Stimulated activated CD8-positive, alpha-beta memory T cell treated with anti-CD3 and anti-CD28 coated beads, Interleukin-2, amount 100 ng/mL, for 1 hour (primary cell): Measurements from ENCODE around the gene WLS.

Source experiments
- DNase-seq, 2 donors: peaks; one replicate each; pipeline ENCODE4 v3.0.0-alpha.2; 2020; ENCODE audit warnings: low read depth in 2 of 2

Gene WLS

DNA sequence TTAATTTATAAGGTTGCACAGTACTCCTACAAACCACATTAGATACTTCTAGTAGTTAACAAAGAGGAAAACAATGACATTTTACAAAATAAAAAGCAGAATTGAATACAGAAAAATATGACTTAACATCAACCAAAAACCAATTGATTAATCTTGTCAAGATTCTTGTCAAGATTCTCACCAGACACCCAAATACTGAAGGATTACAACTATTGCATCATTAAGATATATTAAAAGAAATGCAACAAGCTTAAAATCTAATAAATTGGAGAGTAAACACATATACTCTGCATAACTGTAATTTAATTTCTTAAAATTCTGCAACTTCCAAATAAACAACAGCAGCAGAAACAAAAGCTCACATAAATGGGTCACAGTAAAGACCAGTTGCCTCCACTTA is 4.7 kb downstream of the WLS start:
- no peak for DNase-seq

DNA sequence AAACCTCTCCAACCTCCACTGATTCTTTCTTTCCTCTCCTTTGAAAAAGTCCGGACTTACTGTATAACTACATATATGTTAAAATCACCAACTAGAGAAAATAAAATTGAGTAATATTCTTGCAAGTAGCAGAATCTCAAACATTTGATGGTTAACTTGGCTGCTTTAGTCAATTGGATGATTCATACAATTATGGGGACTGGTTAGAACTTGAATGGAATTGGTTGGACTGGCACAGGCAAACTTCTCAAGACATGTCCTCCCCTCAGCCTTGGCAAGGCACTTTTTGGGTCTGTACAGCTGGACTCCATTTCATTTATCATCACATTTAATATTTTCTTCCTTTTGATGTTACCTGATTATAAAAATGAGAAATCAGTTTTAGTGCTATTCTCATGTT is 6.5 kb downstream of the WLS start:
- DNase-seq, result no peak

DNA sequence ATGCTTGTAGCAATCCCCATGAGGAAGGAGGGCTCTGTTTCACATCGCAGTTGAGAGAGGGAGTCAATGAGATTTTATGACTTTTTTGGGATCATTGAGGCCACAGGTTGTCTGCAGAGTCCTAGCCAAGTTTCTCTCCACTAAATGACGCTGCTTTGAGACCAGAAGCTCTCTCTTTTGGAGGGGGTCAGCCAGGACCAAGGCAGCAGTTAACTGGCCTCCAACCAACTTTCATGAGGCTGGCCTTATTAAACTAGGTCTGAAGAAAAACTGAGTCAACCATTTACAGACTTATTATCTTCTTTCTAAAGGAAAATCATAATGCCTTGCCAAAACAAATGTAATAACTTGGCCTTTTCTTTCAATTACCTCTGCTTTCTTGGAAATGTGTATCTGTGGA is 8.6 kb downstream of the WLS start:
- DNase-seq, result no peak

DNA sequence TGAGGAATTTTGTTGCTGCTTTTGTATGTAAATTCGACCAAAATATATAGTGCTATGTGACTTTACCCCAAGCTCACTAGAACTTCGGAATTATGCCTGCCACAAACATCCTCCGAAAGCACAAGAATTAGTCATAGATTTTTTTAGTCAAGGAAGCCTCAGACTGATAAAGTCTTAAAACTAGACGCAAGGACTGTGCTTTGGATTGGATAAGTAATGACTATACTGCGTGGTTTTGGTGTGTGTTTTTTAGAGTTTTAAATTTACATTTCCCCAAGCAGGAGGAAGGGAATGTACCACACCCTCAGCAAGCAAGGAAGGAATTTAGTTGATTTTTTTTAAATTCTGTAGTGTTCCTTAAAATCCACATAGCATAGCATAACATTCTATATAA is 10.3 kb downstream of the WLS start:
- DNase-seq, result no peak

DNA sequence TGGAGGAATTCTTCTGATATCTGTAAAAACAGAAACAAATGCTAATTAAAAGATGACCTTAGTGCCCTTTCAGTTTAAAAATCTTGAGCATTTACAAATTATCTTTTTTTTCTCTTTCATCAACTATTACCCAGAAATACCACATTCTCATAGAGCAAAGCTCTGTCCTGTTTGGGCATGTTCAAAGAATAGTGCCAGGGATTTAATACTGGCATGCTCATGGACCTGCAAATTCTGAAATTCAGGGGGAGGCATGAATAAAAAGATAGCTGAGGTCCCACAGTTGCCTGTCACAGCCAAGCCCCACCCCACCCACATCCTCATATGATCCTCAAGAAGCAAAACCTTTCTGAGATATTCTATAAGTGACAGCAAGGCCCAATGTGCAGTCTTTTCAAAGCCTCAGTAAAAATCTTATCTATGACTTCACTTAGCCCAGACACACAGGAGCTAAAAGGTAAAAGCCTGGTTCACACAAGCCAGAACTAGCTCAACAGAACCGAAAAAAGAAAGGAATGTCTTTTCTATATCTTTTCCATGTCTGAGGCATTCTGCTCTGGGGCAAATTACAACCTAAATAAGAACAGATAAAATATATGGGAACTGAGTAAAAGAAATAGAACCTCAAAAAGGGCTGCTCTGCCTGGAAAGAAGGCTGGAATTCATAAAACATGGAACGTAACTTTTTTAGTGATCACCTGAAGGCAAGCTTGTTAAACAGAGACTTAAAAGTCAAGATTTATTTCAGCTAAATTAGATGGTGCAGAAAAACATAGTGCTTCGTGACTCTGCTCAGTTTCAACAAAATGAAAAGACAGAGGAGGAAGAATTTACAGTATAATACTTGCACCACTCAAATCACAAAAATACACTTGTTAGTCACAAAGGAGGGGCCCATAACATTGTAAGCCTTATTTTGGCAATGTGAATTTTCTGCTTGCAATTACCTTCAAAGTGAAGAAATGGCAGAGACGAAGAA is 11.0 kb downstream of the WLS start:
- DNase-seq, result no peak

DNA sequence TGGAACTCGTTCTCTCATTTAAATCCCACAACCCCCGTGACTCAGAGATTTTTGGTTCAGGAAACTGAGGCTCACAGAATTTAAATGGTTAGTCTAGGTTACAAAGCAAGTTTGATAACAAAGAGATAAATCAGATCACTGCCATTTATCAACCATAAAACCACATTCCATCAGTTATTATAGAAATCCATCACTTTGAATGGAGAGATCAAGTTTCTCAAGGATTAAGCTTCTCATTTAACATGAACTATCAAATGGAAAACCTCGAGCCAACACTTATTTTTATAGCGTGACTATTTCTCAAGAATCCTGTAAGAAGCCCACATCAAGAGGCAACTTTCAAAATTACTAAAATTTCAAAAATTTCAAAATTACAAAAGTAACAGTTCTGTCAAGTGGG is 11.9 kb downstream of the WLS start:
- no peak for DNase-seq

DNA sequence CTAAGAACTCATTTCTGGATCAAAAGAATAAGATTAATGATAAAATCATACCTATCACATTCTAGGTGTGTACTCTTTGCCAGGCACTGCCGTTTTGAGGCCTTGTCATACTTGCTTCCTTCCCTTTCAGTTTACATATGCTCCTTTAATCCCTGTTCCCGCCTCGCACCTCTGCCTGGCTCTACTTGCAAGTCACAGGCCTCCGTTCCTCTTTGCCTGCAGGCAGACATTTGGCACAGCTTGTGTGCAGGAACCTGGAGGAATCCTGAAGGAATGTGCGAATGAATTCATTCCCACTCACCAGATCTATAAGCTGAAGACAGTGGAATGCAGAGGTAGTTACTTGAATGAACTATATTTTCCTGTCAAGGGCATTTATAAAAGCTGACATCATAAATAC is 13.8 kb downstream of the WLS start:
- no peak for DNase-seq

DNA sequence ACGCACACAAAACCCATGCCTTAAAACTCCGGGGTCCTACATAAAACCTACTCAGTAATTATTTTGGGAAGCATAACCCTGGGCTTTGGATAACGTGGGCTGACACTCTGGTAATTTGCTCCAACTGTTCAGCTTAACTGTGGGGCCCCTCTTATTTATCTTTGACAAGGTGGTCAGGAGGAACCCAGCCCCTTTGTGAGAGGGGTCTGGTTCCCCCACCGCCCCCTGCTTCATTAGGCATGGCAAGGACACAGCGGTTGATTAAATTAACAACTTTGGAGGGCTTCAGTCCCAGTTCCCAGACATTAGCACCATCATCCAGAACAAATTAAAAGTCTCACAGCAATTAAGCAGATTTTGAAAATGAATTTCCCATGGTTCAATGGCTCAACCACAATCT is 14.7 kb downstream of the WLS start:
- DNase-seq, result no peak

DNA sequence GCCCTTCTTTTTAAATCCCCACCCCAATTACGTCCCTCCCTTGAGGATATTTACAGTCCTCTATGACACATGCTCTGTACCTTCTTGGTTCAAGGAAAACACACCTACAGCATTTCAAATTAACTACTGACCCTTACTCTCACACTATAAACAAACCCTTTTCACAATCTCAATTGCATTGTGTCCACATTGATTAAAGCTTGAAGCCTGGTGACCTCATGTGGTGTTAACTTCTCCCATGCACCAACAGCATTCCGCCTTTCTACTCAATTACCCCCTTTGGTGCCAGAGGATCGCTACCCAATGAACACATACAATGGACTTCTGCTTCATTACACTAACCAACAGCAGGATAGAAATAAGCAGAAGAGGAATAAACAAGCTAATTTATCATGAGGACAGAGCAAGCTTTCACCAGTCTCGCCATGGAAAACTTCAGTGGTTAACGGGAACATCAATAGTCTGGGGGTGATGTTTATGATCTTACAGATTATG is 15.2 kb downstream of the WLS start:
- DNase-seq, result no peak

DNA sequence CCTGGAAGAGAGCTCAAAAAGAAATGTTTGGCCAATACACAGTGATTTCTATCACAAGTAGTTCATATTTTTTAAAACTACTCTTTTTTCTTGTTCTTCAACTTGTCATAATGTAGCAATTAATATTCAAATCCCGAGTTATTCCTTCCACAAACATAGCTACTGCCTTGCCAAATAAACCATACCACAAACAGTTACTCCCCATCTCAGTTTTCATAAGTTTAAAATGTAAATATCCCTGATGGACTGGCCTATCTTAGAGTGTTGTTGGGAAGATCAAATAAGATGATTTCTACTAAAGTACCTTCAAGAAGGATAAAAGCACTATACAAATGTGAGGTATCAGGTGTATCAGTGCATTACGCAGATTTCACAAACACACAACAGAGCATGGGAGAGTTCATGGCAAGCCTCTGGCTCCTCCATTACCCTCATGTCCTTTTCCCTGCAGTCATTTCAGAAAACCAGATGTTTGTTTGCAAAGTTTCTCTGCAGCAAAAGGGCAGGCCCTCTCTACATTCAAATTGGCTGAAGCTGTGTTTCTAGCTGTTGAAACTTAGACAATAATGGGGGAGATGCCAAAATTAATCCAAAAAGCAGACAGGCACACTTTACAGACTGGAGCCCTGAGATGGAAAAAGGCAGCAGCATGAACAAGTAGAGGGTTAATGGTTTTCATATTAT is 16.1 kb downstream of the WLS start:
- DNase-seq, result no peak

DNA sequence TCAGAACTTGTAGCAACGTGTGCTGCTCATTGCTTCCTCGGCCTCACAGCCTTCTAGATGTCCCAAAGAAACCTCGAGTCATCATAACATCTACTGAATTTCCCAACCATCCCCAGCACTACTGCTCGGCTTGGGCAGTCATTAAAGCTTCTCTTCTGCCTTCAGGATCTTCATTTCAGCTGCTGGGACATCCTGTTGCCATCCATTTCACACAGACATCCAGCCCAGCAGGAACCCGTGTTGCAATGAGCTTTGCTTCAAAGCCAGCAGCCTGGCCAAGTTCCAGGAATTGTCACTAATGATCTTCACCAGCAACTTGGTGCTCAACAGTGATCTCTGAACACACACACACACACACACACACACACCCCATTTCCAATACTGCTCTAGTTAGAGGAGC is 18.5 kb downstream of the WLS start:
- DNase-seq, result no peak

DNA sequence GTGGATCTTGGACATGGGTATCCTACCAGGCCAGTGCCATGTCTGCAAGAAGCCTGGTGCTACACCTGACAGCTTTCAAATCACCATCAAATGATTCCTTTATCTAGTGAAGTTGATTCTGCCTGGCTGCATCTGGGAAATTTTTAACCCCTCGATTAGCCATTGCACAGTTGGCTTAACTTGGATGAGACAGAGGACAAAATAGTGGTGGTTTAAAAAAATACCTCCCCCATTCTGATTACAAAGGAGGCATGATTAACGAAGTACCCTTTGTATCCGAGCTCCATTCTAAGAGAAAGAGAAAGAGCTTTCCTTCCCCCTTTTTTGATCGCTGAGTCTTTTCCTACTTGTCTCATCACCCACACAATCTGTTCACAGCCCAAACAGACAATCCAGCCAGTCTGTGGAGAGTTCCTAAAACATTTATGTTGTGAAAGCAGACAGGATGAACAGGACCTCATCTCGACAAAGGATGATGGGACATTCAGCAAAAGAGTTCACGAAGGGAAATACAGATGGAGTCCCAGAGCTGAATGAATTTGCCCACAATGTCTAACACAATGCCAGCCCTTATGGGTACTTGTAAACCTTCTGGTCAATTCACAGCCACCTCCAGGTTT is 20.5 kb downstream of the WLS start:
- no peak for DNase-seq

DNA sequence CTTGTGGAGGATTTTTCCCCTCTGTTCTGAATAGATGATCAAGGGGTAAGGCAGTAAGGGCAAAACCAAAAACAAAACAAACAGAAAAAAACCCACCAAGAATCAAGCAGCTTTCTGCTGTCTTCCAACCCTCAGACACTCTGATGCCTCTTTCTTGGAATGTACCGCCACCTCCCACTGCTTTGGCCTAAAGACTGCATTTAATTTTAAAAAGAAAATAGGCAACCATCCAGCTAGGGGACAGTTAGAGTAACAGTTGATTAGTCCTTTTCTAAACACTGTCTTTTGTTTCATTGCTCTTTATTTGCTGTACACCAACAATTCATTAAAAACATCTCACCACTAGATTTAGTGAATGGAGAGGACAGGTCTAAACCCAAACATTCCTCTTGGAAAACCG is 21.5 kb downstream of the WLS start:
- no peak for DNase-seq

DNA sequence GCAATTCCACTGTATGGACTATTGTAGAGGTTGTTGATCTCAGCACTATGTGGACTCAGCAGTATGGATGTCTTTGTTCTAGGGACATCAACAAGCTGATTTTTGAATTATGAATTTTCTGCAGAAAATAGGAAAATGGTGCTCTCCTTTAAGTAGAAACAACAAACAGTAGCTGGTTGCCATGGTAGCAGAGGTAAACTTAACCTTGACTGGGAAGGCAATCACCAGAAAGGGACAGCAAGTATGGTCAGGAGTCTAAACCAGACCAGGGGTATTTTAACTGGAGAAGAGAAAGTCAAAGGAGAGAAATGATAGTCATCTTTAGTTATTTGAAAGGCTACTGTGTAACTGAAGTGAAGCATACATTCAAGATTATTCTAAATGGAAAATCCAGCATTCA is 22.3 kb downstream of the WLS start:
- DNase-seq, result no peak

DNA sequence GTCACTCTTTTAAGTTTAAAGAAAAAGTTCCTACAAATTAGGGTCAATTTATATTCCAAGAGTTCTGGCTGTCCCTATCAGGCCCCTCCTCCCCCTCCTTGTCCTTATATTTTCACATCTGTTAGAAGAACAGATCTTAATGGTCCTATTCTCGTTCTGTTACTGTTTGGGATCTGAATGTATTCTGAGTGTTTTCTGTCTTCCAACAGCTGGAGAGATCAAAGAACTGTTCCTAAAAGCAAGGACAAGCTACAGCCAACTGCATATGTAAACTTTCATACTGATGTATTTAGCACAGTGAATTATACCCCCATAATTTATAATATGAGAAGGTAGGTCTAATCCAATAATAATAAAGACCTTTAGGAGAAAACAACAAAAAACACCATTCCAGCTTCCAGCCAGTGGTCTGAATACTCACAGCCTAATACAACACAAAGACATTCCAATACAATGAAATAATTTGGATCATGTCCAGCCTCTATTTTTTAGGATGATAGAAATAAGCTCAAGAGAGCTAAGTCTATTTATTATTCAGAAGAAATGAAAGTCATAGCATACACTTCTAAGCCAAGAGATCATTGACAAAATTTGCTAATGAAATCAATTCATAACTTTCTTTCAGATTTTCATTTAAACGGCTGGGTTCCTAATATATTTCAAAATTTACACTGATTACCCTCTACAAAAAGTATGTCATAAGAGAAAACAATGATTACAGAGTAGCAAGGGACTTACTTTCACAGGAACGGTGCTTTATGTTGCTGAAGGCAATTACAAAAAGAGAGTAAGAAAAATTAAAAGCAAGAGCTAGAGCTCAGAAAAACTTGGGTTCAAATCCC is 25.3 kb downstream of the WLS start:
- DNase-seq, result no peak

DNA sequence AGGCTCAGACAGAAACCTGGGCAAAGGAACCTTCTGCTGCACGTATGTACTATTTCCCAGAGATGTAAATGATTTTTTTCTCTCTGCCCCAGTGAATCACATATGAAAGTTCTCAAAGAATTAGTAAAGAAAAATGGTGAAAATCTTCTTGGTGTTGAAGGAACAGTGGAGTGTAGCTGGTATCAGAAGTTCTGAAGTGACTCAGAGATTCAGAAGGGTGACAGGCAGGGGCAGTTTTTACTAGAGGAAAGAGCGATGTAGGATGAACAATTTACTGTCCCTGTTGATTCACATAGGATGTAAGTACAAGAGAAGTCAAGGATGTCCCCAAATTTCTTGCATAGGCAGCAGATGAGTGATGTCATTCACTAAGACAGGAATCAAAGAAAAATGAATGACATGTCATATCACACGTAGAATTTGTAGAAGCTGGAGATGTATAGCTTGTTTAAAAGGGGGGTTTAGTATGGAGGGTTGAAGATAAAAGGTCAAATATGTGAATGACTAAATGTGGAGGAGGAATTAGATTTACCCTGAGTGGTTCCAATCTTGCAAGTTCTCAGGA is 26.4 kb downstream of the WLS start:
- DNase-seq, result no peak

DNA sequence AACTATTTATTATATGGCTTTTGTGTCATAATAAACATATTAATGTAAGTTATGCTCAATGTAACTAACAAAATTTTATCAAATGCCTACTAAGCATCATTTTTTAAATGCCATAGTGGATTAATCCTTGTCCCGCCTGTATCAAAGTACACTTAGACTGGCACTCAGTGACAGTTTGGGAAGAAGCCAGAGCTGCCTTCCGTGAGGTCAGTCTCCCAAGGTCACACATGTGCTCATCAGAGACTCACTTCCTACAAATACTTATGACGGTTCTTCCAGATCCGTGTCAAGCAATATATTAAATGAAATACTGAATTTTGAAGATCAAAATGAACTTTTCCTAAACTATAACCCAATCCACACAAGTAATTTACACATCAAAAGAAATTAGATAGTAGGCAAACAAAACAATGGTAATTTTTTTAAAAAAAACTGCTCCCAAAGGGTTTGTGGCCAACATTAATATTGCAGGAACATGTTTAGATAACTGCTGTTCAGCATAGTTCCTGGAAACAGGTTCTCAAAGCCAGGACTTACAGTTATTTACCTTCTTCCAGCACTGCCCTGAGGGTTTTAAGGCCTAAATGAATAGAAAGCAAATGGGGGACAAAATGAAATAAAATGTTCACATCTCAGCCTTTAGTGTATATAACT is 27.2 kb downstream of the WLS start:
- DNase-seq, result no peak

DNA sequence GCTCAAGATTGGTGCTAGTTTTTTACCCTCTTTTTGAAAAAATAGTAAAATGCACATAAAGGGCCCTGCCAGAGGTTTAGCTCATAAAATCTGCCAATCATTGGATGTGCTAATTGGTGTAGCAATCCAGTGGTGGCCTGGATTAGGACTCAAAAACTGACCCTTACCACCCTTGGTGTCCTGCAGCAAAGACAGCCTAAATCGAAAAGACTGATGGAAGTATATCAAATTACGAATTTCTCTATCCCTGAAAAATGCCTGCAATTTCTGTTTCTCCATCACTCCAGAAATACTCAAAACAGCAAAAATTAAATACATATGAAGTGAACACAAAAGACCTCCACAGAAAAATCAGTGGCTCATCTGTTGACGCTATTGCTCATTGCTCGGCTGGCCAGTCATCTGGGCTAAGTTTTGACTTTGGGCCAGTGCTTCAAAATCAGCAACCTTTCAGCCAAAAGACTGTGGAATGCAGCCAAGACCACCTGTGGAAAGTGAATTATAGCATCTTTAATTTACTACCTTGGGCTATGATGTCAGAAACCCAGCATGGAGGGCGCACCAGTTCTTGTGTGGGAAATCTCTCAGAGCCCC is 30.0 kb downstream of the WLS start:
- no peak for DNase-seq

DNA sequence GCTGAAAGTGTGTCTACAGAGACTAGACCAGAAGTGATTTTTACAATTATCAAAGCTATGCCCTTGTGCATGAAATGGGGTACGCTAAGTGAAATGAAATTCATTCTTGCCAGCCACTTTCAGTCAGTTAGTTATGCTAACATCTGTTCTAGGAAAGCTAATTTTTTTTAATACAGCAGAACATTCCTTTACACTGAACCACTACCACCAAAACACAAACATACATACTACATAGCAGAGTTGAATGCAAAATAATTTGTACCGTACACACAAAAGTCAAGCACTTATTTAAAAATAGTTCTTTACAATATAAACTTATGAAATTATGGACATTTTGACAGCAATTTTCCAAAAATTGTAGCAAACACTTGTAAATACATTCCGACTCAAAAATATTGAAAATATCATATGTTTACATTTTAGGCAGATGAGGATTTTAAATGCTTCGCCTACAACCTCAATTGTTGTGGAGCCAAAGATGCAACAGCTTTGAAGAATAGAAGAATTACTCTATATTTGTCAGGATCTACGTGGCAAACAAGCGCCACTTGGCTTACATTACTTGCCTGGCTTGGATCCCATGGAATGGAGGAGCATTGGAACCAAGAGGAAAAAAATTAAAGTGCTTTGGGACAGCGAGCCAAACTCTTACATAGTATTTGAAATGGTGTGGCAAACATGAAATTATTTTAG is 30.6 kb downstream of the WLS start:
- no peak for DNase-seq

DNA sequence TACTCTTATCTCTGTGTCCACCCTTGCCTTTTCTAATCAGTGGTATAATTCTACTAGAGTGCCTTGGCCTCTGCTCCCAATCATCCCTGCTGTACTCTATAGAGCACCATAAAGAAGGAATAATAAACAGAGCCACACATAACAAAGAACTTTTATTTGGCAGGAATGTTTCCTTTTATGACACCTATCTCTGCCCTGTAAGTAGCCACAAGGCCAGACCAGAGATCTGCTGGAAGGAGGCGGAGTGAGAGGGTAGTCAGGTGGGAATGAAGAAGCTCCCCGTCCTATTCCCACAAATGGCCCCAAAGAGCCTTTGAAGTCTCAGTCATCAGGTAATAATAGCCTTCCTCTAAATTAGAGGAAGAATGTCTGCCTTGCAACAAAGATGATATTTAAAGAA is 32.7 kb downstream of the WLS start:
- DNase-seq, result no peak
